HG03060 (cell line): ENCODE results near the gene LRMDA.

ENCODE experiments used
- ATAC-seq: cut with Tn5 transposase; IDR thresholded peaks from one replicate; pipeline ENCODE4 v1.9.1; 2021; ENCODE audit warnings: low read depth, moderate number of reproducible peaks; ENCODE audit not compliant: unreplicated experiment

The LRMDA gene

GRCh38 chr10:75568450-75569130 lies 137.2 kb downstream of the LRMDA start:
- ATAC-seq: no peak

GRCh38 chr10:75569506-75569905 lies 138.1 kb downstream of the LRMDA start:
- no peak for ATAC-seq

DNA sequence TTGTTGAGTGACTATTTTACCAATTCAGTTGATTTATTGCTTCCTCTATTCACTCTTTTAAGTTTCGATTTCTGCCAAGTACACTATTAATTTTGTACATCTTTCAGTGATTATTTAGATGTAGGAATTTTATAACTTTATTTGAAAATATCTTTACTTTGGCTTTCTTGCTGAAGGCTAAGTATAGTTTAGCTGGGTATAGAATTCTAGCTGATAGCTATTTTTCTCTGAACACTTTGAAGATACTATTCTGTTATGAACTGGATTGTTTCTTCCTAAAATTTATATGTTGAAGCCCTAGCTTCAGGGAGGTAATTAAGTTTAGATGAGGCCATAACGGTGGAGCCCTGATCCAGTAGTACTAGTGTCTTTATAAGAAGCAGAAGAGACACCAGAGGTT lies 141.1 kb downstream of the LRMDA start:
- no peak for ATAC-seq

- no peak for ATAC-seq
Measured at GRCh38 chr10:75575940-75576339, 144.5 kb downstream of the LRMDA start.

DNA sequence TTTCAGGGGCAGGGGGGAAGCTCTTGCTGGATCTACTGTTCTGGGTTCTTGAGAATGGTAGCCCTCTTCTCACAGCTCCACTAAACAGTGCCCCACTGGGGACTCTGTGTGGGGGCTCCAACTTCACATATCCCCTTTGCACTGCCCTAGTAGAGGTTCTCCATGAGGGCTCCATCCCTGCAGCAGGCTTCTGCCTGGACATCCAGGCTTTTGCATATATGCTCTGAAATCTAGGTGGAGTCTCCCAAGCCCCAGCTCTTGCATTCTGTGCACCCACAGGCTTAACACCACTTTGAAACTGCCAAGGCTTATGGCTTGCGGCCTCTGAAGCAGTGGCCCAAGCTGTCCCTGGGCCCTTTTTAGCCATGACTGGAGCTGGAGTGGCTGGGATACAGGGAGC lies 150.7 kb downstream of the LRMDA start:
- no peak for ATAC-seq

GRCh38 chr10:75585294-75585693 lies 153.9 kb downstream of the LRMDA start:
- ATAC-seq: no peak

GRCh38 chr10:75586814-75587213 lies 155.4 kb downstream of the LRMDA start:
- no peak for ATAC-seq

DNA sequence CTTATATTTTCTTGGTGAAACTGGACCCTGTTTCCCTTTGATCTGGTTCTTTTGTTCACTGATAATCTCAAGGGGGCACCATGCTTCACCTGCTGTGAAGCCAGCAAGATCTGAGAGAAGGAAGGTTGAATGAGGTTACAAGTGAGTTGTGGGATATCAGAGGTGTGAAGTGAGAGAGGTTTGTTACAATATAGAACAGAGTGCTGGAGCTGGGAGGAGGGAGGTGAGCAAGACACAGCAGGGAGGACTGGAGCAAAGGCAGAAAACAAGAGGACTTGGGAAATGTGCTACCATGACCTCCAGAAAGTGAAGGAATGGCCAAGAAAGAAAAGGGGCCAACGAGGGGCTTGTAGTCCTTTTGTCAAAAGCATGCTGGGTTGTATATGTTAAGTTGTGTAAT lies 156.6 kb downstream of the LRMDA start:
- no peak for ATAC-seq

GRCh38 chr10:75589895-75590654 lies 158.7 kb downstream of the LRMDA start:
- no peak for ATAC-seq

- no peak for ATAC-seq
Measured at GRCh38 chr10:75592151-75592787, 160.8 kb downstream of the LRMDA start.

DNA sequence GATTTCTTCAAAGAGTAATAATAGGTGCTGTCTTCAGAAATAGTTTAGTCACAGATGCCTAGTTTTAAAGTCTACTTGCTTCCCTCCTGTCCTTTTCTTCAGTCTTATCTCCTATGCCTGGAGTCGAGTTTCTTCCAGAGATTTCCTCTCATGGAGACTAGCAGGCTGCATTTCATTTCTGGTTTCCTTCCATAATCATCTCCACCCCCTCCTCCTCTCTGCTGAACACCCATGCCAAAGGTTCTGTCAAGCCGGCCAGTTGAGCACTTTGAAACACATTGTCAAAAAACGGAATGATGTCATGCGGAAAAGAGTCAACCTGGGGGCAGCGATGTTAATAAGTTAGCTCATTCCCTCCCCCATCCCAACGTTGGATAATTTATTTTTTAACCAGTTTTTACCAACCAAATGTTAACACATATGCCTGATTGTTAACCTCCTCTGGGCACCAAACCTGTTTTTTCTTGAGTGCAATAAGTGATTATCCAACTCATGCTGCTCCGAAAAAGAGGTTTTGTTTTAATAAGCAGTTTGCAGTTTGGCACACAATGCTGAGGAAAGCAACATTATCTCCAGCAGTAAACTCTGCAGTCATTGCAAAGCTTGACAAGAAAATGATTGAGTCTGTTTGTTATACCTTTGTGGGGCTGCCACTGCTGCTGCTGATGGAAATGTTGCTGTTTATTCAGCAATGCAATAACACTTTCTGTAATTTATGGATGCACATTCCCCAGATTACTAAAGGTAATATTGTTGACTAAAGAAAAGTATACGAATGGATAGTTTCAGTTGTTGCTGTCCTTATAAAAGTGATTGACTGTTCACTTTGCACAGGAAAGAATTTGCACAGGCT lies 161.6 kb downstream of the LRMDA start:
- no peak for ATAC-seq

DNA sequence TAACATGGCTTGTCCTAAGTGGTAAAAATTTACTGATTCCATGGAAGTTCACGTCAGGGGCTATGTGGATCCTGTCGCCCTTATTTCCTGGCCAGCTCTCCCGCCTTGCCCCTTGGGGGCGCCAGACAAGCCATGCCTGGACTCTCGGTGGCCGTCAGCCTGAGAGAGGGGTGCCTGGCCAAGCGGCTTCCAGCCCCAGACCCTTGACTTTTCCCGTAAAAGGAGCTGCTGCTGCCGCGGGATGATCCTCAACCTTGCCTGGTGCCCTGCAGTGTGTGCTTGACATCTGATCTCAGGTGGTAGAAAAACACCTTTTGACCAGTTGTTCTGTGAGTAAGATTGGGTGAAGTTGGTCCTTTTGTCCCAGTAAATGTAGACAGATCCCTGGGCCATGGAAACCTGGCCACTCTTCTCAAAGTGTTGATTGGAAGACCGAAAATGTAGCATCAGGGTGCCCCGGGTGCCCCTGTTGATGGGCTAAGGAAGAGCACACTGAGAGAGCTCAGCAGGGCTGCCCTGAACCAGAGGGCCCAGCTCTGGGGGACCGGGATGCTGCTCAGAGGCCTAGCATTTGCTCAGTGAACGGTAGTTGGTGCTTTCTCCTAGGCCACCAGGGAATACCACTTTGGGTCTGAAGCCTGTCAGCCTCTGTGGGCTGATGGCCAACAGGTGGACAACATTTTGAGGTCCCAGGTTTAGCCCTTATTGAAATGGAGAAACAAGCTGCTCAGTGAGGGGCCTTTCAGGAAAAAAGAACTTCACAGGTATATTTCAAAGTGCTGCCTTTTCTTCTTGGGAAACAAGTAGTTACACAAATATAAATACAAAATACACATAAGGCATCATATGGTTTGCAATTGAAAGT lies 162.5 kb downstream of the LRMDA start:
- no peak for ATAC-seq

GRCh38 chr10:75596930-75597620 lies 165.7 kb downstream of the LRMDA start:
- no peak for ATAC-seq

DNA sequence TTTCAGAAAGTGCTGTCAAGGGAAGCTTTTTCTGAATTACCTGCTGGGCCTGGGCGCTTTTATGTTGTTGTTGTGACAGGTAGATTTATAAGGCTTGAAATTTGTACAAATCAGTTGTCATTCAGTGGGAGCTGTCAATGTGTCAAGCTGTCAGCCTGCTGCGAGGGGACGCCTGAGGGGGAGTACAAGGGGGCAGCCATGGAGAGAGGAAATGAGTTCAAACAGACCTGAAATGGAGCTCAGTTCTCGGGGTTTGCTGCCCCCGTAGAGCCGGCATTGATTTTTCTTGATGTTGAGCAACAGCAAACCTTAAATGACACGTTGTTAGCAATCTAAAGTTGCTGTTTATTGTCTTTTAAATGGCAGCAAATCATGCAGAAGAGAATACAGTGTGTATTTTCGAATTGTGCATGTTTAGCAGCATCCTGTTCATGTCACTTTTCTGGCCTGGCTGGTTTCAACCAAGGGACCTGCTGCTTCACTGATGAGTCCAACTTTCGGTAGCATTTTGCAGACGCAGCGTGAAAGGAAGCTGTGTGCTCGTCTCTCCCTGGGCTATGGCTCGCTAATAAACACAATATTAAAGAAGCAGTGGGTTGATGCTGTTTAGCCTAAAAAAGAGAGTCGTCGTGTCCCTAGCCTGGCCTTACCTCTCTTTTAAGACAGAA lies 166.5 kb downstream of the LRMDA start:
- no peak for ATAC-seq

DNA sequence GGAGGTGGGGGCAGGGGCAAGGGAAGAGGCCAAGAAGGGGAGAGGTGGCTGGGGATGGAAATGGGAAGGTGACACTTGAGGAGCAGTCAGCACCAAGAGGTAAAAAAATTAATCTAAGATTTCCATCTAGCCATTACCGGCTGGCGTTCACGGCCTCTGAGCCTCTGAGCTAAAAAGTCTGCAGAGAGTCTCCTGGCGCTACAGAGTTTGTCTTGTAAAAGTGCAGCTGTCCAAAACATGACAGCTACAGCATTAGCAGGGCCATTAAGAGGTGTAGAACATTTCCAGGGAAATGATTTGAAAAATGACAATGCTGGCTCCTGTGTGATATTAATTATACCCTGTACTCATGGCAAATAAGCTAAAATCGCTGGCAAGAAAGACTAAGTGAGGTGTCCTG lies 167.6 kb downstream of the LRMDA start:
- no peak for ATAC-seq

DNA sequence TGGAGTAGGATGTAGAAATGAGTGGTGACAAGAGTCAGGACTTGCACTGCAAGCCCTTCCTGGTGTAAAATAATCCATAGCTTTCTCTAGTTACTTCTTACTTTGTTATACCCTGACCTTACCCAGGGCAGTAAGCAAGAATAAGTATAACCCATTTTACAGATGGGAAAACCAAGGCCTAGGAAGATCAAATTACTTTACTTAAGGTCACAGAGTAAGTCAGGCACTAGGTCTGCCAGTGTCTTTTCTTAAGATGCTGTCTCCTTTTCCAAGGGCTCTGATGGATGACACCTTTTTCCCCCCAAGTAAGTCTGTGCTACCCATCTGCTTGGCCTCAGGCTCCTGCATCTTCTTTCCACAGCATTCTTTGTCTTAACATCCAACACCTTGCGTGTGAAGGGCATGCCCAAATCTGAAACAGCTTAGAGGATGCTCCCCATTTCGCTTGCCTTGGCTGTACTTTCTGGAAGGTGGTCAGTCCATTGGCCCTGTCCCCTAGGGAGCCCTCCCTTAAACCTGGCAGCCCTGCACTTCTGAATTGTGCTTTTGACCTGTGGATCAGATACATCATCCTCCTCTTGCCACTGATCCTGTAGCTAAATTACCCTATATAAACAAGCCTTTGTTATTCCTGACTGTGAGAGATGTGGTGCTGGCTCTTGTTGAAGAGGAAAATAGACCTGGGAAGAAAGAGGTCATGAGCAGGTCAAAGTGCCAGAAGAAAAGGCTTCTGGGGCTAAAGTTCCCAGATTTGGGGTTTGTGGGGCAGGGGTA lies 168.6 kb downstream of the LRMDA start:
- no peak for ATAC-seq

- no peak for ATAC-seq
Measured at GRCh38 chr10:75600833-75601232, 169.4 kb downstream of the LRMDA start.

DNA sequence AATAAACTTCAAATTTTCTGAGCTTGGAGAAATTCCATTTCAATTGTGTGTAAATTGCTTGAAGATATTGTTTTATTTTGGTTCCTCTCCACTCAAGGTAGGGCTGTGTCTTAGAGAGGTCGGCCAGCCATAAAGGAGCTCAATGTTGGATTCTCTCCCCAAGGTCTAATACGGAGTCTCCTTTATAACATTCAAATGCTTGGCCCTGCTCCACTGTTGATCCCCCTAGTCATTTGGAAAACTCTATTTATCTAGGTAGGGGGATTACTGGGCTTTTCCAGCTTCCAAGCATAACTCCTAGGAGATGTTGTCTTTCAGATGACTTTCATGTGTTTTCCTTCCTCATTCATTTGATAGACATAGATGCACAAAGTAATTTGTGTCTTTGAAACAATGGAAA lies 170.9 kb downstream of the LRMDA start:
- ATAC-seq: no peak
